Brain microvascular endothelial cell (primary cell): ENCODE measurements around the gene LIMK1.

ENCODE experiments used
- DNase-seq: peaks from one replicate; pipeline ENCODE4 v3.0.0-alpha.2; 2020
- H3K27ac ChIP-seq: fragments of 250-450 bp; sonication (Bioruptor Pico); 2 replicates; pipeline ENCODE4 v1.5.1; 2020; ENCODE audit warnings: mild to moderate bottlenecking, moderate library complexity
- H3K27me3 ChIP-seq: fragments of 250-450 bp; sonication (Bioruptor Pico); replicated peaks from 2 replicates; pipeline ENCODE4 v1.5.1; 2020; ENCODE audit warnings: mild to moderate bottlenecking
- H3K36me3 ChIP-seq: fragments of 250-450 bp; sonication (Bioruptor Pico); replicated peaks from 2 replicates; pipeline ENCODE4 v1.5.1; 2020; ENCODE audit warnings: mild to moderate bottlenecking
- H3K4me3 ChIP-seq: 2 replicates; pipeline ENCODE4 v1.5.1; 2011; ENCODE audit warnings: low read depth, mild to moderate bottlenecking, control low read depth, low read length, moderate library complexity
- CTCF ChIP-seq: IDR thresholded peaks from 2 replicates; pipeline ENCODE4 v1.5.1; 2011; ENCODE audit warnings: low read depth, mild to moderate bottlenecking, moderate library complexity, low read length, control low read depth, inconsistent platforms; ENCODE audit errors: missing control alignments
- in situ Hi-C: cut with HindIII; loops from 2 replicates; pipeline ENCODE4 v1.10.0; 2017; ENCODE audit warnings: low sequenced_read_pairs, low pct_ligation_motif_present

LIMK1 gene

DNA sequence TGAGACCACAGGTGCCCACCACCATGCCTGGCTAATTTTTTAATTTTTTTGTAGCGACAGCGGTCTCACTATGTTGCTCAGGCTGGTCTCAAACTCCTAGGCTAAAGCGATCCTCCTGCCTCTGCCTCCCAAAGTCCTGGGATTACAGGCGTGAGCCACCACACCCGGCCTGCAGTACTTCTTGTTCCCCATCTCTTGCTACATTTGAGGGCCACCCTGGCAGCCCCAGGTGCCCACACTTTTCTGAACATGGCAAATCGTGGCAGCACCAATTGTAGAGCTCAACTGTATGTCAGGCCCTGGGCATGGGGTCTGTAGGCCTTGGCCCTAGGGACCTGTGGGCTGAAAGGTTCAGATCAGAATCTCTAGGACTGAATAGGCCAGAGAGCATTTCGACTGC, 25.1 kb upstream of the LIMK1 start:
- H3K36me3 ChIP-seq = no peaks in the 10 kb centered on the region
- no peak for DNase-seq
- H3K27me3 ChIP-seq = no peaks in the 10 kb centered on the region
- no peak for TF ChIP-seq CTCF
- H3K4me3 ChIP-seq = no peak overlapping the region
- H3K27ac ChIP-seq = no peak overlapping the region
- in situ Hi-C loops = loop anchor here (25.0 kb wide), 1 partner anchor 354 kb away; no protein-coding TSS in a partner anchor

DNA sequence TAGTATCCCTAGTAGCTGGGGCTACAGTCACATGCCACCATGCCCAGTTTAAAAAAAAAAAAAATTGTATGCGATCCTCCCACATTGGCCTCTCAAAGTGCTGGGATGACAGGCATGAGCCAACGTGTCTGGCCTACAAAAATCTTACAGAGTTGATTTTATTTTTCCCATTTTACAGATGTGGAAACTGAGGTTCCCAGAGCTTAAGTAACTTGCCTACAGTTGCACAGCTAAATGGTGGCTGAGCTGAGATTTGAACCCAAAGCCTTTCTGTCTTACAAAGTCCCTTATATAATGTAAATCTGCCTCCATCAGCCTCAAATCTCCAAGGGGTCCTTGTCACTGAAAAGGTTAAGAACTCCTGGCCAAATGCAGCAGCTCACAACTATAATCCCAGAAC, 24.6 kb upstream of the LIMK1 start:
- in situ Hi-C loops = loop anchor here (25.0 kb wide), 1 partner anchor 353 kb away; no protein-coding TSS in a partner anchor
- Histone ChIP-seq H3K4me3 (no peak overlapping the region), H3K27ac (no peak overlapping the region), H3K36me3 (no peaks in the 10 kb centered on the region), H3K27me3 (no peaks in the 10 kb centered on the region)
- no peak for TF ChIP-seq CTCF
- no peak for DNase-seq

GRCh38 chr7:74059681-74060588, 23.7 kb upstream of the LIMK1 start:
- DNase-seq = no peak
- no peak for TF ChIP-seq CTCF
- in situ Hi-C loops = loop anchor here (25.0 kb wide), 1 partner anchor 352 kb away; no protein-coding TSS in a partner anchor
- H3K4me3 ChIP-seq = no peak overlapping the region
- no peaks in the 10 kb centered on the region for H3K36me3 ChIP-seq
- H3K27ac ChIP-seq = no peak overlapping the region
- no peaks in the 10 kb centered on the region for H3K27me3 ChIP-seq

DNA sequence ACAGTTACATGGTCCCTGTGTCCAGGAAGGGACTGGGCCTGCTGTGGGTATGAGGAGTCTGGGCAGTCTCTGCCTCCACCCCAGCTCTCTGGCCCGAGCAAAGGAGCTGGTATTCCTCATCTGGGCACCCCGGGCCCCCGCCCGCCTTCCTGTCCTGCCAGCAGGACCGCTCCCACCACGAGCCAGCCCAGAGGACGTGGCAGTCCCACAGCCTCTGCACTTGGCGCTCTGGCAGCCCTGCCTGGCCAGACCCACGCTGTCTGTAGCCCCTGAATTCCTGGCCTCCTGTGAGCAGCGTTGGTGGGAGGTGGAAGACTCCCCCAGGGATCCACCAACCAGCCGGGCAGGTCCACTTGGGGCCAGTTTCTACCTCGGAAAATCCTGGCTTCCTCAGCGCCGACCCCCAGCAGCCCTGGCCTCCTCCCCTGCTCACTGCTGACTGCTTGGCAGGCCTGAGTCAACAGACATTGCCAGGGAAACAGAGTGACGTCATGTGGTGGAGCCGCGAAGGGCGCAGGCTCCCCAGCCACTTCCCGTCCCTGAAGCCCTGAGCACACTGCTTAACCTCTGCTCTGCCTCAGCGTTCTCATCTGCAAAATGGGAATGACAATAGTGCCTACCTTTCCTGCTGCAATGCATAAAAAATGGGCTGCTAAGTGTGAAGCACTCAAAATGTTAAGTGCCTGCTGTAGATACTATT, 21.6 kb upstream of the LIMK1 start:
- peak; percentile 93 for DNase-seq
- no peaks in the 10 kb centered on the region for H3K36me3 ChIP-seq
- peak overlapping the region; percentile 37 for H3K4me3 ChIP-seq
- H3K27ac ChIP-seq = peak overlapping the region; percentile 81
- TF ChIP-seq CTCF = no peak
- in situ Hi-C loops = loop anchor here (25.0 kb wide), 1 partner anchor 350 kb away; no protein-coding TSS in a partner anchor
- no peaks in the 10 kb centered on the region for H3K27me3 ChIP-seq

- H3K27ac ChIP-seq = no peak overlapping the region
- no peaks in the 10 kb centered on the region for H3K36me3 ChIP-seq
- H3K27me3 ChIP-seq = no peaks in the 10 kb centered on the region
- no peak for DNase-seq
- H3K4me3 ChIP-seq = no peak overlapping the region
- in situ Hi-C loops = loop anchor here (25.0 kb wide), 1 partner anchor 349 kb away; no protein-coding TSS in a partner anchor
- TF ChIP-seq CTCF = no peak
These were observed 20.4 kb upstream of the LIMK1 start for GRCh38 chr7:74063223-74063641.
